Lower lobe of right lung (tissue), 2 donors: ENCODE results near the gene C14orf180. TPM values are rescaled to one million over a fixed set of nuclear protein-coding genes. Genes with fewer than 3 reads are reported as not detected.

ENCODE experiments used
- ATAC-seq, 2 donors: fragments of 200-7000 bp; cut with Tn5 transposase; one replicate each; pipeline ENCODE4 v1.9.1; 2020 to 2022; ENCODE audit warnings: mild to moderate bottlenecking in 2 of 2, moderate library complexity in 2 of 2
- DNase-seq: peaks from one replicate; pipeline ENCODE4 v3.0.0-alpha.2; 2020
- H3K27ac ChIP-seq: fragments of 200-600 bp; one replicate; pipeline ENCODE4 v1.8.0; 2022
- H3K27me3 ChIP-seq: fragments of 200-600 bp; one replicate; pipeline ENCODE4 v1.8.0; 2022; ENCODE audit warnings: low read depth
- H3K36me3 ChIP-seq: fragments of 200-600 bp; one replicate; pipeline ENCODE4 v1.8.0; 2022; ENCODE audit warnings: mild to moderate bottlenecking
- H3K4me1 ChIP-seq: fragments of 200-600 bp; one replicate; pipeline ENCODE4 v1.8.0; 2022
- H3K4me3 ChIP-seq: fragments of 200-600 bp; one replicate; pipeline ENCODE4 v1.8.0; 2022; ENCODE audit warnings: mild to moderate bottlenecking
- H3K9me3 ChIP-seq: fragments of 200-600 bp; one replicate; pipeline ENCODE4 v1.8.0; 2022
- intact Hi-C: fragments of 100-400 bp; cut with DNase I; formaldehyde crosslinking; loops from one replicate; pipeline ENCODE4 v1.11.0; 2022
- total RNA-seq: library from RNA; stranded (reverse); fragmentation: NEBNext Ultra II Directional; extraction: Animal tissue kit (Norgen Biotek cat#: 25700); gene quantifications from one replicate; pipeline ENCODE4 v1.2.1, GENCODE V29; 2021
- TF ChIP-seq, protein P1 (sequence below): fragments of 200-600 bp; IDR thresholded peaks from one replicate; pipeline ENCODE4 v1.8.0; 2022; ENCODE audit warnings: antibody characterized with exemption, mild to moderate bottlenecking
- donor health status: DM: no; HTN: yes; CAD: no; lungs with severe emphysema.

The C14orf180 gene
- total RNA-seq, 1 donor from 2014 or later = 0.18 TPM

DNA sequence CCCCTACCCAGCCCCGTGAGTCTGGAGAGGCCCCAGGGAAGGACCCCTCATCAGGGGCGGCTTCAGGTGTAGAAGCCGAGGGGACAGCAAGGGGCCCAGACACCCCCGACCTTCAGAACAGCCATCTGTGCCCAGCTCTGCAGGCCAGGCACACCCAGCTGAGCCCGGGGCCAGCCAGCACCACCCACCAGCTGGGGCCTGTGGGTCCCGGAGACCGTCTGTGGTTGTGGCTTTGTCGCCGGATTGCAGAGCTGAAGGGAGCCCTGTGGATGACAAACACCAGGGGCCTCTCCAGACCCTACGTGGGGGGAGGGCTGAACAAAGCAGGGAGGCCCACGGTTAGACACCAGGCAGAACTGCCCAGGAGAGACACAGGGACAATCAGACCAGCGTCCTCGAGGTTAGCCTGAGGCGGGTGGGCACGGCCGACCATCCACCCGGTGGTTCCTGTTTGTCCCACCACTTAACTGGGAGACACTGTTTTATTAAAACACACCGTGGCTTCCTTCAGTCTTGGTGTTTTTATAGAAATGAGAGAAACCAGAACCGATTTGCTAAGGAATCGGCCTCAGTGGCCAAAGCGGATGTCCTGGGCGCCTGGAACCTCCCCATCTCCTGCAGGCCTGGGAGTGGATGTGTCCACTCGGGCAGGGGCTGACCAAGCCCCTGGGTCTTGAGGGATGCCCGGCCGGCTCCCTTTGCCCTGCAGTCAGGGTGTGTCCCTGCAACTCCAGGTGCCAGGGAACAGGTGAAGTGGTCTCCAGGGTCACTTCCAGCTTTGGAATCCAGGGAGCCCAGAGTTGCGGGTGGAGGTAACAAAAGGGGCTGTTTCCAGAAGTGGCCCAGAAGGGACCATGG lies 10.0 kb downstream of the C14orf180 start:
- no peaks in the 10 kb centered on the region for H3K36me3 ChIP-seq
- ATAC-seq (no peak), DNase-seq (no peak)
- H3K27me3 ChIP-seq = peaks cover 11% of the 10 kb centered on the region
- H3K27ac ChIP-seq = no peak overlapping the region
- H3K4me1 ChIP-seq = no peaks in the 10 kb centered on the region
- H3K9me3 ChIP-seq = no peaks in the 10 kb centered on the region
- H3K4me3 ChIP-seq = no peak overlapping the region
- TF ChIP-seq, protein P1, sequence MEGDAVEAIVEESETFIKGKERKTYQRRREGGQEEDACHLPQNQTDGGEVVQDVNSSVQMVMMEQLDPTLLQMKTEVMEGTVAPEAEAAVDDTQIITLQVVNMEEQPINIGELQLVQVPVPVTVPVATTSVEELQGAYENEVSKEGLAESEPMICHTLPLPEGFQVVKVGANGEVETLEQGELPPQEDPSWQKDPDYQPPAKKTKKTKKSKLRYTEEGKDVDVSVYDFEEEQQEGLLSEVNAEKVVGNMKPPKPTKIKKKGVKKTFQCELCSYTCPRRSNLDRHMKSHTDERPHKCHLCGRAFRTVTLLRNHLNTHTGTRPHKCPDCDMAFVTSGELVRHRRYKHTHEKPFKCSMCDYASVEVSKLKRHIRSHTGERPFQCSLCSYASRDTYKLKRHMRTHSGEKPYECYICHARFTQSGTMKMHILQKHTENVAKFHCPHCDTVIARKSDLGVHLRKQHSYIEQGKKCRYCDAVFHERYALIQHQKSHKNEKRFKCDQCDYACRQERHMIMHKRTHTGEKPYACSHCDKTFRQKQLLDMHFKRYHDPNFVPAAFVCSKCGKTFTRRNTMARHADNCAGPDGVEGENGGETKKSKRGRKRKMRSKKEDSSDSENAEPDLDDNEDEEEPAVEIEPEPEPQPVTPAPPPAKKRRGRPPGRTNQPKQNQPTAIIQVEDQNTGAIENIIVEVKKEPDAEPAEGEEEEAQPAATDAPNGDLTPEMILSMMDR = no peak
- intact Hi-C loops = no loop called here

DNA sequence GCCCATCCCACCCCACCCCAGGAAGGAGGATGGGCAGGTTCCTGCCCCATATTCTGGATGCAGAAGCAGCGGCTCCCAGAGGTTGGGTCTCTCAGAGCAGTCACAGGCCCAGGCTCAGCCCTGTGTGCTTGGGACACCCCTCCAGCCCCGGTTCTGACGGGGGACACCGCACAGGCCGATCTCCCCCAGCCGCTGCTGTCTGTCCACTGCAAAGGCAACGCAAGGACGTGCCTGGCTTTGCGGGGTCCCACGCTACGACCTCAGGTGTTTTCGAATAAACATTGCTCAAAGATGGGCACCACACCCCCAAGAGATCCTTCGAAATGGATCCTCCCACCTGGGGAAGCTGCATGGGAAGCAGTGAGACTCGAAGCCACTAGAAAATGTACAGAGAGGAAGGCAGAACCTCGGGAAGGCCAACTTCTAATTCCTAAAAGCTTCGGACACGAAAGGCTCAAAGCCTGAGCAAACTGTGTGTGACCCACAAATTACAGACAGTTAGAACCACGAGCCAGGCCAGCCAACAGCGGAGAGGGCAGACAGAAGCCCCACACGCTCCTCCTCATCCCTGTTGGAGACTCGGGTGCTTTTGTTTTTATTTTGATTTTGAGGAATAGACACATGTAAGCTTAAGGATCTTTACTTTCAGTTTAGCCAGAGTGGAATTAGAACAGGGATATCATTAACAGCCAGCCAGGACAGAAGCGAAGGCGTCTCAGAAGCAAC lies 10.8 kb downstream of the C14orf180 start:
- no peaks in the 10 kb centered on the region for H3K9me3 ChIP-seq
- peaks cover 11% of the 10 kb centered on the region for H3K27me3 ChIP-seq
- TF ChIP-seq, protein P1 = no peak
- no peak overlapping the region for H3K27ac ChIP-seq
- H3K4me3 ChIP-seq = no peak overlapping the region
- no peaks in the 10 kb centered on the region for H3K4me1 ChIP-seq
- DNase-seq (no peak), ATAC-seq (no peak)
- H3K36me3 ChIP-seq = no peaks in the 10 kb centered on the region
- intact Hi-C loops = no loop called here

DNA sequence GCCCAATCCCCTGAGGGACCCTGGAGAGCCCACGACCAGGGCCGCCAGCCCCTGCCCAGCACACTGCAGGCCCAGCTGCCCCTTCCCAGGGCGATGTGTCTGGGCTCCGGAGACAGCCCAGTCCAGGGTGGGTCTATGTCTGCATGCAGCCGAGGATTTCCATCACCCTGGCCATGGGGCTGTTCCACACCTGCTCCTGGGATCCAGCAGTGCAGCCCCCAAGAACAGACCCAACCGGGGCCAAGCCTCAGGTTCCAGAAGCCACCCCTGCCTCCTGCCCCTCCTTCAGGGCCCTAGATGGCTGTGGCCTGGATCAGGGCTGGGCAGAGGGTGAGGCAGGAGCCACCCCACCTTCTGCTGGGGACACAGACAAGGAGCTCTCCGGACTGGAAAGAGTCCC lies 11.5 kb downstream of the C14orf180 start:
- no peaks in the 10 kb centered on the region for H3K4me1 ChIP-seq
- DNase-seq (no peak), ATAC-seq (no peak)
- intact Hi-C loops = no loop called here
- H3K9me3 ChIP-seq = no peaks in the 10 kb centered on the region
- H3K4me3 ChIP-seq = no peak overlapping the region
- no peaks in the 10 kb centered on the region for H3K36me3 ChIP-seq
- no peak overlapping the region for H3K27ac ChIP-seq
- peaks cover 11% of the 10 kb centered on the region for H3K27me3 ChIP-seq
- TF ChIP-seq, protein P1 = no peak

DNA sequence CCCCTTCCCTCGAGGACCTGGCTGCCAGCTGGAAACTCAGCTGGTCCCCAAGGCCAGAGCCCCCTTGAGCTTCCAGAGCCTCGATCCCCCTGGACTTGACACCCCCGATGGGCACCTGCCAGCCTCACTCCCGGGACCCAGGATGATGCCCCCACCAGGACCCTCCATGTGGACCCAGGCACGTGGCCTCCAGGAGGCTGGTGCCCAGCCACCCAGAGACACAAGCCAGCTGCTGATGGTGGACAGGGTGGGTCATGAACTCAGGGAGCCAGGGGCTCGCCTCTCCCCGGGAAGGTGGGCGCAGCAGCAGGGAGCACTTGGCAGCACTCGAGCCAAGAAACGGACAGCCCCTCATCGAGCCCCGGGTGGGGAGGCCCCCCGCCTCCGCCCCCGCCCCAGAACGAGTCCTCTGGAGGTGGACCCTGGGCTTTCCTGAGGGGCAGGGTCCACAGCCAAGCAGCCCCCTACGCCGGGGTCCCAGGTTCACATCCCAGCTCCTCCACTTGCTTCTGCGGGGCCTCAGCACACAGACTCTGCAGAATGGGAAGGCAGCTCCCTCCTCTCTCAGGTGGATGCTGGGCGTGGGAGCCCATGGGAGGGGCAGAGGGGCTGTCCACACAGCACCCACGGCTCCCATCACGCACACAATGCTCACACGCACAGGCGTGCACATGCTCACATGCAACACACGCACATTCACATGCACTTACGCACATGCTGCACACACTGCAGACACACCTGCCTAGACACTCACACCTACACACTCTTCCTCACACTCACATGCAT lies 12.1 kb downstream of the C14orf180 start:
- ATAC-seq (no peak), DNase-seq (no peak)
- Histone ChIP-seq H3K9me3 (no peaks in the 10 kb centered on the region), H3K4me3 (no peak overlapping the region), H3K27ac (no peak overlapping the region), H3K4me1 (no peaks in the 10 kb centered on the region), H3K36me3 (no peaks in the 10 kb centered on the region), H3K27me3 (peaks cover 11% of the 10 kb centered on the region)
- TF ChIP-seq, protein P1 = no peak
- intact Hi-C loops = no loop called here

DNA sequence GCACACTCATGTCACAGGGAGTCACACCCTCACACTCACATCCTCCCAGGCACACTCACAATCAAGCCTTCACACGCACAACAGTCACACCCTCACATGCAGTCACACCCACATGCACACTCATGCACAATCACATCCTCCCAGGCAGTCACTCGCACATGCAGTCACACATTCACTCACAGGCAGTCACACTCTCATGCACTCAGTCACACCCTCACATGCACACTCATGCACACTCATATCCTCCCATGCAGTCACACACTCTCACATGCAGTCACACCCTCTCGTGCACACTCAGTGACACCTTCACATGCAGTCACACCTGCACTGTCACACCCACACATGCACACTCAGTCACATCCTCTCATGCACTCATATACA lies 12.7 kb downstream of the C14orf180 start:
- no peak overlapping the region for H3K4me3 ChIP-seq
- peaks cover 11% of the 10 kb centered on the region for H3K27me3 ChIP-seq
- no peaks in the 10 kb centered on the region for H3K9me3 ChIP-seq
- no peak for ATAC-seq
- TF ChIP-seq, protein P1 = no peak
- DNase-seq = no peak
- no peaks in the 10 kb centered on the region for H3K36me3 ChIP-seq
- H3K27ac ChIP-seq = no peak overlapping the region
- intact Hi-C loops = no loop called here
- no peaks in the 10 kb centered on the region for H3K4me1 ChIP-seq
